ENCODE measurements around the gene SCFD2. TPM values are rescaled to one million over a fixed set of nuclear protein-coding genes. Genes with fewer than 3 reads are reported as not detected.
"Not testable (repeated sequence)": the region's sequence is repeated elsewhere in the genome, so short reads cannot be mapped to it uniquely, and the experiment has no call there.

The SCFD2 gene
- total RNA-seq, 2 donors from 2014 or later = 16.8 to 30.5 TPM

DNA sequence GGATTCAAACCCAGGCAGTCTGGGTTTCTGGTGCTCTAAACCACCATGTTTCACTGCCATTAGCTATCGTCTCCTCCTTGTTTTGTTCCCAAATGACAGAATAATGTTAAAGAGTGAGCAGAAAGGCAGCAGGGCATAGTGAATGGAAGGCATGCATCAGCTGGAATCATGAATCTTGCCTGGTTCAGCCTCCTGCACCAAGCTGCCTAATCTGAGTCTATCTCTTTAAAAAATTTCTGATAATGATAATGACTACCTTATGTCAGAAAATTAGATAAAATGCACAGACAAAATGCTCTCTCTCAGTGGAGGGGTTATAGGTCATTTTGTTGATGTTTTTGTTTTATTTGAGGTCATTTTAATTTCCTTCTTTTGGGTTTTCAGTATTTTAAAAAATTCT is 316.3 kb downstream of the SCFD2 start:
- no peak for ATAC-seq (replicated peaks)
- Mint-ChIP-seq H3K4me3 (no peak overlapping the region), H3K36me3 (ENCODE audit: low read depth) (peaks cover 5% of the 10 kb centered on the region), H3K9me3 (no peaks in the 10 kb centered on the region), H3K27ac (no peak overlapping the region), H3K4me1 (no peaks in the 10 kb centered on the region), H3K27me3 (no peaks in the 10 kb centered on the region)

DNA sequence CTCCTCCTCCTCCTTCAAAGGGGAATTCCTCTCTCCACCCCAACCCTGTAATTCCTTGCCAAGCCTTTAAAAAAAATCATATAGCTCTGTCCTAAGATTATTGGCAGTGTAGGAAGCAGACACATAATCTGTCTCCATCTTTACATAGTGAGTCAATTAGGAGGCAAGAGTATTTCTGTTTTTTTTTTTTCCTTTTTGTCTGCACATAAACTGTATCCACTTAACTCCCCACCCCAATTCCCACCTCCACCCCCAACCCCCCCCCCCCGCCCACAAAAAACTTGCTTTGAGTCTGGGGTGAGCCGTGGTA is 321.3 kb downstream of the SCFD2 start:
- no peak for ATAC-seq (replicated peaks)
- H3K9me3 Mint-ChIP-seq = no peaks in the 10 kb centered on the region

DNA sequence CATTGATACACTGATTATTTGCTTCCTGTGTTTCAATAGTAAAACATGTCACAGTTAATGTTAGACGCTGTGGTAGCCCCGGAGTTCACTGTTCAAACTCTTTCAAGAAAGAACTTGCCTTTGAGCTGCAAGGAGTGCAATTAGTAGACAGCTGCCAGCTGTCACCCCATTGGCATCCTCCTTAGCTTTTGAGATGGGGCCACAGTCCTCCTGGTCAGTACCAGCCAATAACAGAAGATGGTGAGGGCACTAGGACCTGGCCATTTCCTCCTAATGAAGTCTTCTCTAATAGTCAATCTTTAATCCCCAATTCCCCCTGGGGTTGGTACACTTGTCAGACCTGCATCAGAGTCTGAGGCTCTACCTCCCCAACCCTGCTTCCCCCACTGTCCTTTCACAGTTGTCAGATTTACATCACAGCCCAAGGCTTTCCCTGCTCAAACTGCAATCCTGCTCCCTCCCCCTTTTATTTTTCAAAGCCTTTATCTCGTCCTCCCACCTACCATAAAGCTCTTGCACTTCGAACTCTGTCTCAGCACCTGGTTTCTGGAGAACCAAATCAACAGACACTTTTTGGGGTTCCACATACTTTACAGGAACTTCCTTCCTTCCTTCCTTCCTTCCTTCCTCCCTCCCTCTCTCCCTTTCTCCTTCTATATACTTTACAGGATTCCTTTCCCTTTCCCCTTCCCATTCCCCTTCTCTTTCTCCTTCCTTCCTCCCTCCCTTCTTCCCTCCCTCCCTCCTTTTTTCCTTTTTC is 321.8 kb downstream of the SCFD2 start:
- H3K36me3 Mint-ChIP-seq (ENCODE audit: low read depth) = no peaks in the 10 kb centered on the region
- H3K4me3 Mint-ChIP-seq = no peak overlapping the region
- no peaks in the 10 kb centered on the region for H3K9me3 Mint-ChIP-seq
- no peak for ATAC-seq (replicated peaks)
- no peaks in the 10 kb centered on the region for H3K27me3 Mint-ChIP-seq
- no peak overlapping the region for H3K27ac Mint-ChIP-seq
- H3K4me1 Mint-ChIP-seq = no peaks in the 10 kb centered on the region

More for the DNA sequence above, 321.3 kb downstream of the SCFD2 start:
- Mint-ChIP-seq H3K4me3 (no peak overlapping the region), H3K27me3 (no peaks in the 10 kb centered on the region), H3K36me3 (ENCODE audit: low read depth) (no peaks in the 10 kb centered on the region), H3K27ac (no peak overlapping the region), H3K4me1 (no peaks in the 10 kb centered on the region)

DNA sequence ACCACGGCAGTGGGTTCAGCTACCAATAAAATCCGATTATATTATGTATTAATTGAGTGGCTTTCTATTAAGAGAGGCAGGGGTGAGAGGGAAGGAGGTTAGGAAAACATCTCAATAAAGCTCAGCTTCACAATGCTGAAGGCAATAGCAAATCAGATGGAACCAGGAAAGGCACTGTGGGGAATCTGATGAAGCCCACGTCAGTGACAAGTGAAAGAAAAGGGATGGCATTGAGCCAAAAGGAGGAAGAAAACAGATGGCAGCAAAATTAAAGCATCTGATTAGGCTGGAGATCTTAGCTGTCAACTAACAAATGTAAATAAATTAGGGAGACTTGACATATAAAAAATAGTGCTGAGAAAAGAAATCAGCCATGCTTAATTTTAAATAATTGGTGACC is 322.8 kb downstream of the SCFD2 start:
- H3K4me1 Mint-ChIP-seq = no peaks in the 10 kb centered on the region
- no peaks in the 10 kb centered on the region for H3K9me3 Mint-ChIP-seq
- H3K27me3 Mint-ChIP-seq = no peaks in the 10 kb centered on the region
- H3K4me3 Mint-ChIP-seq = no peak overlapping the region
- no peak overlapping the region for H3K27ac Mint-ChIP-seq
- H3K36me3 Mint-ChIP-seq (ENCODE audit: low read depth) = no peaks in the 10 kb centered on the region
- ATAC-seq (replicated peaks) = no peak

GRCh38 chr4:53040851-53041250 is 325.0 kb downstream of the SCFD2 start:
- H3K27me3 Mint-ChIP-seq = no peaks in the 10 kb centered on the region
- H3K4me1 Mint-ChIP-seq = no peaks in the 10 kb centered on the region
- H3K27ac Mint-ChIP-seq = no peak overlapping the region
- H3K36me3 Mint-ChIP-seq (ENCODE audit: low read depth) = no peaks in the 10 kb centered on the region
- ATAC-seq (replicated peaks) = no peak
- H3K9me3 Mint-ChIP-seq = no peaks in the 10 kb centered on the region
- H3K4me3 Mint-ChIP-seq = no peak overlapping the region

DNA sequence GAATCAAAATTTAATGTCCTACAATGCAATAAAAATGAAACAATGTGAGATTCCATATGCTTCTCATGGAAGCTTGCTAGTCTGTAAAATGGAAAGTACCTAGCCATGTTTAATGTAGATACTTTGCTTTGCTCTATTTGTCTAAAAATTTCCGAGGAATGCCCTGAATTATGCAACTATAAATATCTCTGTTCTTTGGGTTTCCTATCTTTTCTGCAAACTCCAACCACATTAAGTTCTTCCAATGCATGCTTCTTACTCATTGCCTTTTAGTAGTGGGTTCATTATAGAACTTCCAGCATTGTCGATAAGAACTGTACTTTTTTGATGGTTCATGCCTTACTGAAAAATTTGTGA is 325.4 kb downstream of the SCFD2 start:
- Mint-ChIP-seq H3K27ac (no peak overlapping the region), H3K36me3 (ENCODE audit: low read depth) (peaks cover 4% of the 10 kb centered on the region), H3K4me1 (no peaks in the 10 kb centered on the region), H3K4me3 (no peak overlapping the region), H3K9me3 (peaks cover 2% of the 10 kb centered on the region), H3K27me3 (no peaks in the 10 kb centered on the region)
- no peak for ATAC-seq (replicated peaks)

GRCh38 chr4:53039741-53040458 is 326.0 kb downstream of the SCFD2 start:
- Mint-ChIP-seq H3K36me3 (ENCODE audit: low read depth) (peaks cover 9% of the 10 kb centered on the region), H3K27ac (no peak overlapping the region), H3K9me3 (peaks cover 3% of the 10 kb centered on the region), H3K27me3 (no peaks in the 10 kb centered on the region), H3K4me3 (no peak overlapping the region), H3K4me1 (no peaks in the 10 kb centered on the region)
- ATAC-seq (replicated peaks) = no peak

DNA sequence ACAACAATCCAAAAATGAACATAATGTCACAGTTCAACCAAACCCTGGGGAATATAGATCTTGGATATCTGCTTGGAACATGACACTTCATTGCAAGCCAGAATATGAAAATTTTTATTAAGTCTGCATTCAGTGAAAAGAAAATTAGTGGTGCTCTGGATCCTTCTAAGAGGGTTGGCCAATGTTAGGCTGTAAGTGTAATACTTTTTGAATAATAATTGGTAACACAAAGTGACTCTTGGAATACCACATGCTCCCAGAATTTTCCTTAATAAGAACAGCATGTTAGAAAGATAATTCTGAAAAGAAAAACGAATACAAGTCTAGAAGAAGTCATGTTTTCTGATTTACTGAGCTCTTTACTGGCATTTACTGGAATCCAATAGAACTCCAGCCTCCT is 328.0 kb downstream of the SCFD2 start:
- ATAC-seq (replicated peaks) = no peak
- no peak overlapping the region for H3K4me3 Mint-ChIP-seq
- peaks cover 6% of the 10 kb centered on the region for H3K4me1 Mint-ChIP-seq
- H3K36me3 Mint-ChIP-seq (ENCODE audit: low read depth) = peaks cover 10% of the 10 kb centered on the region
- H3K27me3 Mint-ChIP-seq = no peaks in the 10 kb centered on the region
- no peak overlapping the region for H3K27ac Mint-ChIP-seq
- peaks cover 12% of the 10 kb centered on the region for H3K9me3 Mint-ChIP-seq

DNA sequence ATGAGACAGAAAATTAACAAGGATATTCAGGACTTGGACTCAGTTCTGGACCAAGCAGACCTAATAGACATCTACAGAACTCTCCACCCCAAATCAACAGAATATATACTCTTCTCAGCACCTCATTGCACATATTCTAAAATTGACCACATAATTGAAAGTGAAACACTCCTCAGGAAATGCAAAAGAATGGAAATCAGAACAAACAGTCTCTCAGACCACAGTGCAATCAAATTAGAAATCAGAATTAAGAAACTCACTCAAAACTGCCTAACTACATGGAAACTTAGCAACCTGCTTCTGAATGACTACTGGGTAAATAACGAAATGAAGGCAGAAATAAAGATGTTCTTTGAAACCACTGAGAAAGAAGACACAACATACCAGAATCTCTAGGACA is 333.0 kb downstream of the SCFD2 start:
- peaks cover 17% of the 10 kb centered on the region for H3K9me3 Mint-ChIP-seq
- not testable (repeated sequence) for H3K27ac Mint-ChIP-seq; H3K4me1 Mint-ChIP-seq; H3K4me3 Mint-ChIP-seq; H3K36me3 Mint-ChIP-seq (ENCODE audit: low read depth); H3K27me3 Mint-ChIP-seq; ATAC-seq (replicated peaks)

- H3K9me3 Mint-ChIP-seq = peaks cover under 1% of the 10 kb centered on the region
- no peak overlapping the region for H3K27ac Mint-ChIP-seq
- no peak overlapping the region for H3K4me3 Mint-ChIP-seq
- H3K36me3 Mint-ChIP-seq (ENCODE audit: low read depth) = no peaks in the 10 kb centered on the region
- peaks cover 5% of the 10 kb centered on the region for H3K4me1 Mint-ChIP-seq
- ATAC-seq (replicated peaks) = no peak
- no peaks in the 10 kb centered on the region for H3K27me3 Mint-ChIP-seq
Measured at GRCh38 chr4:53026233-53026632, 339.6 kb downstream of the SCFD2 start.

GRCh38 chr4:53023677-53024299 is 342.1 kb downstream of the SCFD2 start:
- H3K27ac Mint-ChIP-seq = no peak overlapping the region
- no peaks in the 10 kb centered on the region for H3K9me3 Mint-ChIP-seq
- peaks cover 6% of the 10 kb centered on the region for H3K4me1 Mint-ChIP-seq
- H3K27me3 Mint-ChIP-seq = no peaks in the 10 kb centered on the region
- H3K36me3 Mint-ChIP-seq (ENCODE audit: low read depth) = no peaks in the 10 kb centered on the region
- H3K4me3 Mint-ChIP-seq = no peak overlapping the region
- no peak for ATAC-seq (replicated peaks)

DNA sequence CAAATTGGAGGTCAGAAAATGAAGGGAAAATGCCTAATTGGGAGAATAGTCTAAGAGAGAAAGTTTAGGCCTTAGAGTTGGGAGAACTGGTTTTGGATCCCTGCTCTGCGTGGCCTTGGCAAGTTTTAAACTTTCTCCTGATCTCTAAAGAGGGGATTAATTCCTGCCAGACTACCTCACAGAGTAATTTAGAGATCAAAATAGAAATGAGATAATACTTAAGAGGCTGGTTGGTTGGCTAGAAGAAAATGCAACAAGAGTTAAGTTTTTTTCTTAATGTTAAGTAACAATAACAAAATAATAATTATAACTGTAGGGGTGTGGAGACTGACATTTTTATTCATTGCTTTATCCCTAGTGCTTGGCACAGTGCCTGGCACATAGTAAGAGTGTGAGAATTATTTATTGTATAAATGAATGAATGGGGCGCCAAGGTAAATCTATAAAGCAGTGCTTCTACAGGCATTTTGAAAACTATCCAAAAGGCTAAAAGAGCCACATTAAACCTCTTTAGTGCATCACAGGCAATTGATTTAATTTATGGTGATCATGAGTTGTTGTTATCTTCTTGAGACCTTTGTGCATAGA is 343.3 kb downstream of the SCFD2 start:
- H3K4me1 Mint-ChIP-seq = peaks cover 6% of the 10 kb centered on the region
- no peak for ATAC-seq (replicated peaks)
- H3K27ac Mint-ChIP-seq = no peak overlapping the region
- H3K4me3 Mint-ChIP-seq = no peak overlapping the region
- no peaks in the 10 kb centered on the region for H3K27me3 Mint-ChIP-seq
- H3K36me3 Mint-ChIP-seq (ENCODE audit: low read depth) = no peaks in the 10 kb centered on the region
- H3K9me3 Mint-ChIP-seq = no peaks in the 10 kb centered on the region

GRCh38 chr4:53021754-53022512 is 343.9 kb downstream of the SCFD2 start:
- Mint-ChIP-seq H3K27me3 (no peaks in the 10 kb centered on the region), H3K4me3 (no peak overlapping the region), H3K9me3 (no peaks in the 10 kb centered on the region), H3K27ac (no peak overlapping the region), H3K36me3 (ENCODE audit: low read depth) (no peaks in the 10 kb centered on the region), H3K4me1 (peaks cover 6% of the 10 kb centered on the region)
- ATAC-seq (replicated peaks) = no peak
